Activated CD4-positive, alpha-beta T cell treated with anti-CD3 and anti-CD28 coated beads, Interleukin-2, amount 10 ng/mL, durations not matched to agents 24 days and 14 days (primary cell): ENCODE data around the gene MAPT. TPM values are rescaled to one million over a fixed set of nuclear protein-coding genes. Genes with fewer than 3 reads are reported as not detected.
A peak's percentile ranks its signal among the peaks of the same experiment; 100 is the strongest.

Experiments
- DNase-seq: peaks from one replicate; pipeline ENCODE4 v3.0.0; 2022
- H3K27ac Mint-ChIP-seq: one replicate; pipeline ENCODE4 v1.8.0; 2022; ENCODE audit warnings: mild to moderate bottlenecking, mixed read lengths
- H3K27me3 Mint-ChIP-seq: one replicate; pipeline ENCODE4 v1.8.0; 2022; ENCODE audit warnings: mixed read lengths
- H3K36me3 Mint-ChIP-seq: one replicate; pipeline ENCODE4 v1.8.0; 2022; ENCODE audit warnings: low read depth, mild to moderate bottlenecking, mixed read lengths
- H3K4me1 Mint-ChIP-seq: one replicate; pipeline ENCODE4 v1.8.0; 2021; ENCODE audit warnings: mixed read lengths
- H3K4me3 Mint-ChIP-seq: one replicate; pipeline ENCODE4 v1.8.0; 2022; ENCODE audit warnings: mild to moderate bottlenecking, moderate library complexity, mixed read lengths
- H3K9me3 Mint-ChIP-seq: one replicate; pipeline ENCODE4 v1.8.0; 2021; ENCODE audit warnings: mixed read lengths
- intact Hi-C: fragments of 100-400 bp; cut with micrococcal nuclease; formaldehyde crosslinking; loops from one replicate; pipeline ENCODE4 v1.15.1; 2023
- total RNA-seq: library from RNA; stranded (reverse); gene quantifications from 2 replicates; pipeline ENCODE4 v1.2.3, GENCODE V29; 2022

The MAPT gene
- total RNA-seq, 1 donor from 2014 or later, result 0.37 TPM

- intact Hi-C loops, result no loop called here
- peak; percentile 74 for DNase-seq
- Mint-ChIP-seq H3K9me3 (no peaks in the 10 kb centered on the region), H3K4me3 (no peak overlapping the region), H3K36me3 (peaks cover 78% of the 10 kb centered on the region), H3K4me1 (peaks cover 12% of the 10 kb centered on the region), H3K27ac (peak overlapping the region; percentile 52), H3K27me3 (no peaks in the 10 kb centered on the region)
These were observed 140.9 kb downstream of the MAPT start for GRCh38 chr17:46035112-46035818.

DNA sequence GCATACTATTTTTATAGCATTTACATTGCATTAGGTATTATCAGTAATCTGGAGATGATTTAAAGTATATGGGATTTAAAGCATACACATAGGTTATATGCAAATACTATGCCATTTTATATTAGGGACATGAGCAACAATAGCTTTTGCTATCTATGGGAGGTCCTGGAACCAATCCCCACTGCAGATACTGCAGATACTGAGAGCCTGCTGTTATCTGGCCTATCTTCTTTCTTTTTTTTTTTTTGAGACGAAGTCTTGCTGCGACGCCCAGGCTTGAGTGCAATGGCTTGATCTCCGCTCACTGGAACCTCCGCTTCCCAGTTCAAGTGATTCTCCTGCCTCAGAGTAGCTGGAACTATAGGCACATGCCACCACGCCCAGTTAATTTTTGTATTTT, 142.1 kb downstream of the MAPT start:
- Mint-ChIP-seq H3K36me3 (peaks cover 72% of the 10 kb centered on the region), H3K27ac (no peak overlapping the region), H3K4me1 (peaks cover 12% of the 10 kb centered on the region), H3K9me3 (no peaks in the 10 kb centered on the region), H3K27me3 (no peaks in the 10 kb centered on the region), H3K4me3 (no peak overlapping the region)
- no peak for DNase-seq
- intact Hi-C loops, result no loop called here

GRCh38 chr17:46037722-46038255, 143.4 kb downstream of the MAPT start:
- H3K4me3 Mint-ChIP-seq, result no peak overlapping the region
- DNase-seq, result no peak
- H3K27ac Mint-ChIP-seq, result no peak overlapping the region
- H3K9me3 Mint-ChIP-seq, result no peaks in the 10 kb centered on the region
- H3K4me1 Mint-ChIP-seq, result peaks cover 12% of the 10 kb centered on the region
- peaks cover 61% of the 10 kb centered on the region for H3K36me3 Mint-ChIP-seq
- intact Hi-C loops, result no loop called here
- H3K27me3 Mint-ChIP-seq, result no peaks in the 10 kb centered on the region

- DNase-seq, result no peak
- Mint-ChIP-seq H3K4me1 (peaks cover 12% of the 10 kb centered on the region), H3K9me3 (no peaks in the 10 kb centered on the region), H3K27ac (no peak overlapping the region), H3K27me3 (no peaks in the 10 kb centered on the region), H3K4me3 (no peak overlapping the region), H3K36me3 (peaks cover 56% of the 10 kb centered on the region)
- intact Hi-C loops, result no loop called here
These were observed 144.1 kb downstream of the MAPT start for GRCh38 chr17:46038414-46038813.

- intact Hi-C loops, result no loop called here
- no peak for DNase-seq
- H3K36me3 Mint-ChIP-seq, result peaks cover 57% of the 10 kb centered on the region
- H3K4me3 Mint-ChIP-seq, result no peak overlapping the region
- H3K4me1 Mint-ChIP-seq, result peaks cover 12% of the 10 kb centered on the region
- no peaks in the 10 kb centered on the region for H3K27me3 Mint-ChIP-seq
- H3K9me3 Mint-ChIP-seq, result no peaks in the 10 kb centered on the region
- H3K27ac Mint-ChIP-seq, result no peak overlapping the region
These were observed 144.6 kb downstream of the MAPT start for GRCh38 chr17:46038937-46039336.

- Mint-ChIP-seq H3K27ac (no peak overlapping the region), H3K36me3 (peaks cover 53% of the 10 kb centered on the region), H3K9me3 (no peaks in the 10 kb centered on the region), H3K4me3 (no peak overlapping the region), H3K27me3 (no peaks in the 10 kb centered on the region), H3K4me1 (peaks cover 14% of the 10 kb centered on the region)
- intact Hi-C loops, result no loop called here
- no peak for DNase-seq
These were observed 145.3 kb downstream of the MAPT start for GRCh38 chr17:46039592-46040186.

DNA sequence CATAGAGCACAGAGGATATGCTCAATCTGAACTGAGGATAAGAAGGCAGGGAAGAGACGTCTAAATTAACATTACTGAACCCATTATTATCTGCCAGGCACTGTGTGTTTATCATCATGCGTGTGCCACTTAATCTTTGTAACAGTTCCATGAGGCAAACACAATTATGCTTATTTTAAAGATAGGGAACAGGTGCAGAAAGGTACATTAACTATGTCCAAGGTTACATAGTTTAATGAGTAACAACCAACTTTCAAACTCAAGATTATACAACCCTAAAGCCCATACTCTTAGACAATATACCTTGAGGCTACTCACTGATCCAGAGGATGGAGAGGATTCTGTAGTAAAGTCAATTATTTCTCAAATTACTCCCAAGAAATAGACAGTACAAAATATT, 147.9 kb downstream of the MAPT start:
- intact Hi-C loops, result no loop called here
- Mint-ChIP-seq H3K36me3 (peaks cover 51% of the 10 kb centered on the region), H3K27ac (no peak overlapping the region), H3K27me3 (no peaks in the 10 kb centered on the region), H3K4me3 (no peak overlapping the region), H3K4me1 (peaks cover 15% of the 10 kb centered on the region), H3K9me3 (no peaks in the 10 kb centered on the region)
- no peak for DNase-seq

GRCh38 chr17:46042925-46043324, 148.6 kb downstream of the MAPT start:
- H3K27ac Mint-ChIP-seq, result no peak overlapping the region
- H3K4me1 Mint-ChIP-seq, result peaks cover 15% of the 10 kb centered on the region
- H3K4me3 Mint-ChIP-seq, result no peak overlapping the region
- intact Hi-C loops, result no loop called here
- H3K36me3 Mint-ChIP-seq, result peaks cover 53% of the 10 kb centered on the region
- H3K9me3 Mint-ChIP-seq, result no peaks in the 10 kb centered on the region
- H3K27me3 Mint-ChIP-seq, result no peaks in the 10 kb centered on the region
- DNase-seq, result no peak

DNA sequence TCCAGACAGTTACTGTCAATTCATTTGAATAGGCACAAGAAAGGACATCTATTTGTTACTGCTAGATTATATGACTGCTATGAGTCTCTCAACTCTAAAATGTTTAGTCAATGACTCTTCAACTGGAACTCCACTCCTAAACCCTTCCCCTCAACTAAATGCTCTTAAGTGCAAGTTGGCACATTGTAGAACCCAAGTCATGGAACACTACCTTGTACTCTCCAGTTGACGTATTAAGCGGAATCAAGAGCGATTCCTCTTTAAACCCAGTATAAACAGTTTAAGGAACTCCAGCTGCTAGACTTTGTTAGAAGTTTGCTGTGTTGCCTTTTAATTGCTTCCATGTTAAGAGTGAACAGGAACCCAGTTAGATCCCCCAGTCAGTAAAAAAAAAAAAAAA, 149.3 kb downstream of the MAPT start:
- H3K9me3 Mint-ChIP-seq, result no peaks in the 10 kb centered on the region
- H3K4me3 Mint-ChIP-seq, result no peak overlapping the region
- no peak for DNase-seq
- H3K36me3 Mint-ChIP-seq, result peaks cover 49% of the 10 kb centered on the region
- intact Hi-C loops, result loop anchor here (2.0 kb wide), 3 partner anchors 143 to 169 kb away; no protein-coding TSS in a partner anchor
- H3K4me1 Mint-ChIP-seq, result peaks cover 15% of the 10 kb centered on the region
- no peaks in the 10 kb centered on the region for H3K27me3 Mint-ChIP-seq
- no peak overlapping the region for H3K27ac Mint-ChIP-seq

GRCh38 chr17:46044286-46044928, 150.1 kb downstream of the MAPT start:
- peaks cover 16% of the 10 kb centered on the region for H3K4me1 Mint-ChIP-seq
- no peaks in the 10 kb centered on the region for H3K9me3 Mint-ChIP-seq
- no peak overlapping the region for H3K27ac Mint-ChIP-seq
- intact Hi-C loops, result loop anchor here (2.0 kb wide), 3 partner anchors 142 to 168 kb away; no protein-coding TSS in a partner anchor
- H3K27me3 Mint-ChIP-seq, result no peaks in the 10 kb centered on the region
- peak; percentile 82 for DNase-seq
- H3K36me3 Mint-ChIP-seq, result peaks cover 47% of the 10 kb centered on the region
- H3K4me3 Mint-ChIP-seq, result no peak overlapping the region

GRCh38 chr17:46044989-46045388, 150.6 kb downstream of the MAPT start:
- DNase-seq, result no peak
- intact Hi-C loops, result loop anchor here (2.0 kb wide), 3 partner anchors 142 to 168 kb away; no protein-coding TSS in a partner anchor
- H3K4me1 Mint-ChIP-seq, result peaks cover 20% of the 10 kb centered on the region
- no peaks in the 10 kb centered on the region for H3K27me3 Mint-ChIP-seq
- no peaks in the 10 kb centered on the region for H3K9me3 Mint-ChIP-seq
- no peak overlapping the region for H3K27ac Mint-ChIP-seq
- peaks cover 47% of the 10 kb centered on the region for H3K36me3 Mint-ChIP-seq
- H3K4me3 Mint-ChIP-seq, result no peak overlapping the region

DNA sequence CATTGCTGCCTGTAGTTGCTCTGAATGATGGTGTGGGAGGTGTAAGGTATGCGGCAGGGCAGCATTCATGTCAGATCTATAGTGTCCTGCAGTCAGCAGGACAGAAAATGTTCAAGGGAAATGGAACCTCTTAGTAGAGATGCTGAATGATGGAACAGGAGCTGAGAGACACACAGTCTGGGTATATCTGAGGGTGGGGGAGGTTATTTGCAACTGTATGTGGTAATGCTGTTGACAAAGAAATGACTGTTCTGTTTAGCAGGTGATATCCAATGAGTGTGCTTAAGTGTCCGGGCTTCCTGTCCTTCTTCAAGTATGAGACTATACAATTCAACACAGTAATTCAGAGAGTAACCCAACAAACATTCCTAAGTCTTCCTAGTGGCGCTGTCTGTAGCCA, 151.3 kb downstream of the MAPT start:
- Mint-ChIP-seq H3K9me3 (no peaks in the 10 kb centered on the region), H3K27me3 (no peaks in the 10 kb centered on the region), H3K4me3 (no peak overlapping the region), H3K27ac (peak overlapping the region; percentile 76), H3K4me1 (peaks cover 20% of the 10 kb centered on the region), H3K36me3 (peaks cover 48% of the 10 kb centered on the region)
- intact Hi-C loops, result loop anchor here (2.0 kb wide), 3 partner anchors 141 to 167 kb away; no protein-coding TSS in a partner anchor
- no peak for DNase-seq

- no peak overlapping the region for H3K4me3 Mint-ChIP-seq
- H3K4me1 Mint-ChIP-seq, result peaks cover 30% of the 10 kb centered on the region
- no peaks in the 10 kb centered on the region for H3K27me3 Mint-ChIP-seq
- no peak for DNase-seq
- H3K9me3 Mint-ChIP-seq, result no peaks in the 10 kb centered on the region
- intact Hi-C loops, result no loop called here
- peaks cover 57% of the 10 kb centered on the region for H3K36me3 Mint-ChIP-seq
- no peak overlapping the region for H3K27ac Mint-ChIP-seq
These were observed 152.6 kb downstream of the MAPT start for GRCh38 chr17:46046957-46047356.

DNA sequence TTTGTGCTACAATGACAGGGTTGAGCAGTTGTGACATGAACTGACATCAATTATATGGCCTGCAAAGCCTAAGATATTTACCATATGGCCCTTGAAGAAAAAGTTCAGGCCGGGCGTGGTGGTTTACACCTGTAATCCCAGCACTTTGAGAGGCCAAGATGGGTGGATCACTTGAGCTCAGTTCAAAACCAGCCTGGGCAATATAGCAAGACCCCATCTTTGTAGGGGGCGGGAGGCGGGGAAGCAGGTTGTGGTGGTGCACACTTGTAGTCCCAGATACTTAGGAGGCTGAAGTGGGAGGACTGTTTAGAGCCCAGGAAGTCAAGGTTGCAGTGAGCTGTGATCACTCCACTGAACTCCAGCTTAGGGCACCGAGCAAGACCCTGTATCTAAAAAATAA, 153.0 kb downstream of the MAPT start:
- Mint-ChIP-seq H3K4me3 (no peak overlapping the region), H3K27ac (no peak overlapping the region), H3K36me3 (peaks cover 61% of the 10 kb centered on the region), H3K27me3 (no peaks in the 10 kb centered on the region), H3K4me1 (peaks cover 34% of the 10 kb centered on the region), H3K9me3 (no peaks in the 10 kb centered on the region)
- intact Hi-C loops, result no loop called here
- DNase-seq, result no peak
